T-cell (primary cell): ENCODE data around the gene FNIP2. TPM values are rescaled to one million over a fixed set of nuclear protein-coding genes. Genes with fewer than 3 reads are reported as not detected.

Experiments
- ATAC-seq, 4 experiments: fragments of 200-7000 bp in 3 of 4; fragments of 150-1000 bp in 1 of 4; cut with Tn5 transposase; replicated peaks in 1 of 4; 1 replicate in 3 of 4; 2 replicates in 1 of 4; pipeline ENCODE4 v1.10.0; 2021; ENCODE audit warnings: moderate library complexity in 3 of 4, mild to moderate bottlenecking in 2 of 4, moderate number of reproducible peaks in 1 of 4
- CTCF ChIA-PET, 2 donors: fragments of 300-600 bp; sonication (Branson Sonifier 250); formaldehyde crosslinking; loops; one replicate each; lab custom pipeline; 2022; ENCODE audit warnings: antibody characterized with exemption in 2 of 2; lab: Charles Lee
- POLR2A ChIA-PET, 2 donors: fragments of 300-600 bp; sonication (Branson Sonifier 250); formaldehyde crosslinking; loops; one replicate each; lab custom pipeline; 2022; ENCODE audit warnings: antibody characterized with exemption in 2 of 2; lab: Charles Lee
- DNase-seq, 35 experiments: peaks; one replicate each; pipeline versions ENCODE4 v3.0.0 to v3.0.0-alpha.2; 2013 to 2023
- H3K27ac ChIP-seq: one replicate; pipeline ENCODE4 v1.5.1; 2013; ENCODE audit warnings: low read length
- H3K27me3 ChIP-seq, 2 experiments: replicated peaks in 1 of 2; 1 replicate in 1 of 2; 2 replicates in 1 of 2; pipeline versions ENCODE4 v1.6.1 to v1.7.0; 2013; ENCODE audit warnings: low read length in 1 of 2, mixed read lengths in 1 of 2; ENCODE audit not compliant: control insufficient read depth in 2 of 2, insufficient read depth in 2 of 2; ENCODE audit errors: extremely low read depth in 1 of 2
- H3K36me3 ChIP-seq, 2 donors: 1 replicate in 1 of 2; 2 replicates in 1 of 2; pipeline versions ENCODE4 v1.6.1 to v1.7.0; 2013; ENCODE audit warnings: low read length in 1 of 2; ENCODE audit not compliant: control insufficient read depth in 2 of 2, insufficient read depth in 1 of 2; ENCODE audit errors: extremely low read depth in 1 of 2
- H3K4me1 ChIP-seq, 2 experiments: 1 replicate in 1 of 2; 2 replicates in 1 of 2; pipeline versions ENCODE4 v1.6.1 to v1.7.0; 2013; ENCODE audit warnings: low read length in 2 of 2, mixed read lengths in 1 of 2; ENCODE audit not compliant: insufficient read depth in 2 of 2, control insufficient read depth in 1 of 2; ENCODE audit errors: extremely low read depth in 1 of 2
- H3K4me3 ChIP-seq, 2 donors: 1 replicate in 1 of 2; 2 replicates in 1 of 2; pipeline versions ENCODE4 v1.5.1 to v1.7.0; 2013; ENCODE audit warnings: mild to moderate bottlenecking in 2 of 2, low read length in 1 of 2, moderate library complexity in 1 of 2; ENCODE audit not compliant: control insufficient read depth in 1 of 2; ENCODE audit errors: extremely low read depth in 1 of 2
- H3K9me3 ChIP-seq: 2 replicates; pipeline ENCODE4 v1.7.0; 2013
- H3K27ac Mint-ChIP-seq, 2 donors: one replicate each; pipeline ENCODE4 v1.8.0; 2020 to 2021; ENCODE audit warnings: mild to moderate bottlenecking in 2 of 2, mixed read lengths in 2 of 2
- H3K27me3 Mint-ChIP-seq, 2 donors: one replicate each; pipeline ENCODE4 v1.8.0; 2021 to 2022; ENCODE audit warnings: mixed read lengths in 2 of 2
- H3K36me3 Mint-ChIP-seq: one replicate; pipeline ENCODE4 v1.8.0; 2021; ENCODE audit warnings: mixed read lengths
- H3K4me1 Mint-ChIP-seq, 3 donors: one replicate each; pipeline ENCODE4 v1.8.0; 2020 to 2022; ENCODE audit warnings: mixed read lengths in 3 of 3, mild to moderate bottlenecking in 1 of 3
- H3K4me3 Mint-ChIP-seq, 3 donors: one replicate each; pipeline ENCODE4 v1.8.0; 2020 to 2022; ENCODE audit warnings: mild to moderate bottlenecking in 3 of 3, mixed read lengths in 3 of 3, moderate library complexity in 3 of 3
- H3K9me3 Mint-ChIP-seq, 3 donors: one replicate each; pipeline ENCODE4 v1.8.0; 2020 to 2022; ENCODE audit warnings: mixed read lengths in 3 of 3
- WGBS: methylation state at CpG from one replicate; pipeline ENCODE4 v1.1.5; 2013; ENCODE audit warnings: missing lambda C conversion rate; ENCODE audit not compliant: insufficient coverage; 5-methylcytosine and 5-hydroxymethylcytosine counted together
- total RNA-seq, 35 experiments: library from RNA in 6 of 35; stranded (reverse) in 6 of 35; fragments of 120-200 nt in 1 of 35; gene quantifications; one replicate each; pipeline versions ENCODE4 v1.2.1 to v1.2.4 and lab custom pipeline; 2013 to 2026

FNIP2 gene
- total RNA-seq, 5 donors from 2014 or later (not counting 1 experiment from before 2014, with no cell fraction given), result 6.7 to 11.1 (median 10.7) TPM

DNA sequence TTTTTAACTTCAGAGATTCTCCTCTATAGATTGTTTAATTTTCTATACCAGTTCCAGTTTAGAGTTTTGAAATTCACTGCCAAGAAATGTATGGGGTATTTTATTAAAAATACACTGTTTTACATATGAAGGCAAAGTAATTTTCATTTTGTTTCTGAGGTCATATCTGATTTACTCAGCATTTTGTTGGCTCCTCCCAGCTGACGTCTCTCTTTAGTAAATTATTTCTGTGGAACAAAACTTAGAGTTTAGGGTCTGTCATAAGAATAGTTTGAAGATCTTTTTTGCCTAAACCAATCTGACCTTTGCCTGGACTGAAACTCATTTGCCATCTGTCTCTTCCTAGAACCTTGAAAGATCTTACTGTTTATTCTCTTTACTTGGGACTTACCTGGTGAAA is 16.9 kb downstream of the FNIP2 start:
- DNase-seq, result no peak
- H3K27me3 ChIP-seq, result no peaks in the 10 kb centered on the region

DNA sequence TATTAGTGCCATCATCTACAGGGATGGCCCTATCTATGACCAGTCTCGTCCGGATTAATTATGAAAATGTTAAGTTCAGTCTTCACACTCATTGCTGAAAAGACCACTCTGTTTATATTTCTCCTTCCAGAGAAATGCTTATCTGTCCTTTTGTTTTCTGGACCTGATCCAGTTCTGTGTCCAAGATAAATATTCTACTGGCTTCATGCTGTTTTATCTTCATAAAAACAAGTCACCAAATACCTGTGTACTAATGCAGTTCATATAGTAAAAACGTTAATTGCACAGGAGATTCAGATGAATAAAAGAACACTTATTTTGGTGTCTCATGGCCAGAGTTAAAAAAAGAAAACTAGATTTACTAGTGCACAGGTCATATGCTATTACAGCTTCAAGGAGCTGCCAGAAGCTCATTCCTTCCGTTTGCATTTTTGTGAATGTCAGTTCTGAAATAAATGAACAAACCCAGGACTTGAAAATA is 17.3 kb downstream of the FNIP2 start:
- H3K27me3 ChIP-seq, result no peaks in the 10 kb centered on the region
- no peak overlapping the region for H3K27ac Mint-ChIP-seq
- peaks cover 0 to 2% of the 10 kb centered on the region in 2 donors for H3K27me3 Mint-ChIP-seq
- no peaks in the 10 kb centered on the region for H3K9me3 Mint-ChIP-seq
- no peaks in the 10 kb centered on the region for H3K36me3 ChIP-seq
- no peak overlapping the region for H3K4me3 ChIP-seq
- no peaks in the 10 kb centered on the region for H3K4me1 ChIP-seq
- no peak for DNase-seq
- ATAC-seq, result no peak
- H3K4me1 Mint-ChIP-seq, result peaks cover 21 to 35% (median 29%) of the 10 kb centered on the region in 3 donors
- ChIA-PET POLR2A (interaction anchor here (0.6 to 1.3 kb wide), 4 partner anchors 10 to 335 kb away, joined by 3 to 7 read pairs (median 4); no protein-coding TSS in a partner anchor), CTCF (interaction anchor here in 1 of 2 donors (0.6 kb wide), 1 partner anchor 469 kb away, joined by 3 read pairs; no protein-coding TSS in a partner anchor)
- H3K27ac ChIP-seq, result no peak overlapping the region
- WGBS, result no CpG with 5 or more reads among the region's 4 CpGs
- H3K4me3 Mint-ChIP-seq, result no peak overlapping the region
- H3K36me3 Mint-ChIP-seq, result peaks cover 5% of the 10 kb centered on the region
- H3K9me3 ChIP-seq, result no peaks in the 10 kb centered on the region

More for the DNA sequence above, 16.9 kb downstream of the FNIP2 start:
- Mint-ChIP-seq H3K27ac (no peak overlapping the region), H3K4me1 (peaks cover 21 to 34% (median 34%) of the 10 kb centered on the region in 3 donors), H3K4me3 (no peak overlapping the region), H3K36me3 (peaks cover 5% of the 10 kb centered on the region), H3K27me3 (peaks cover 0 to 2% of the 10 kb centered on the region in 2 donors), H3K9me3 (no peaks in the 10 kb centered on the region)
- H3K4me1 ChIP-seq, result no peaks in the 10 kb centered on the region
- no peaks in the 10 kb centered on the region for H3K36me3 ChIP-seq
- no peak overlapping the region for H3K4me3 ChIP-seq
- no peak for ATAC-seq
- CTCF ChIA-PET, result no interaction called here
- WGBS, result 86% methylated on average over 1 of the region's 1 CpG
- POLR2A ChIA-PET, result no interaction called here
- no peak overlapping the region for H3K27ac ChIP-seq
- no peaks in the 10 kb centered on the region for H3K9me3 ChIP-seq

DNA sequence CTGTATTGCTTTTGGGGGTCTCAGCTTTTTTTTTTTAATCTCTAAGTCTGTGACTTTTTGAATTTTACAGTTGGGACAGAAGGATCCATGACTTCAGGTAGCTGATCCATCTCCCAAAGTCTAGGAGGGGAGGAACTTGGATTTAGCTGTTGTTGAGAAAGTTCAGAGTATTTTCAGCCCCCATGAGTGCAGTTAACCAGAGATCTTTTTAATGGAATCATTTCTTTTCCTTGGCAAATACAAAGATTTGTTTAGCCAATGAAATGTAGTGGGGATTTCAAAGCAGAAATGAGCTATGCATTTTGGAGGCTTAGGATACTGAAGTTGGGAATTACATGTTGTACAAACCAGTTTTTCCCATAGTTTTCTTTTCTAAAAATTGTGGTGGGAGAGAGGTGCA is 18.1 kb downstream of the FNIP2 start:
- DNase-seq (no peak), ATAC-seq (no peak)
- POLR2A ChIA-PET, result interaction anchor here (0.6 to 1.3 kb wide), 6 partner anchors 9 to 334 kb away, joined by 3 to 7 read pairs (median 4); partner anchors contain the start of gene PPID (in 1 of the 2)
- Histone ChIP-seq H3K4me1 (no peaks in the 10 kb centered on the region), H3K27ac (no peak overlapping the region), H3K36me3 (no peaks in the 10 kb centered on the region), H3K27me3 (no peaks in the 10 kb centered on the region), H3K4me3 (no peak overlapping the region), H3K9me3 (no peaks in the 10 kb centered on the region)
- Mint-ChIP-seq H3K36me3 (peaks cover 5% of the 10 kb centered on the region), H3K27ac (no peak overlapping the region), H3K27me3 (peaks cover 0 to 2% of the 10 kb centered on the region in 2 donors), H3K4me1 (peaks cover 21 to 34% (median 26%) of the 10 kb centered on the region in 3 donors), H3K4me3 (no peak overlapping the region), H3K9me3 (no peaks in the 10 kb centered on the region)
- CTCF ChIA-PET, result interaction anchor here (0.6 to 0.8 kb wide), 2 partner anchors 48 to 468 kb away, joined by 3 read pairs; no protein-coding TSS in a partner anchor

DNA sequence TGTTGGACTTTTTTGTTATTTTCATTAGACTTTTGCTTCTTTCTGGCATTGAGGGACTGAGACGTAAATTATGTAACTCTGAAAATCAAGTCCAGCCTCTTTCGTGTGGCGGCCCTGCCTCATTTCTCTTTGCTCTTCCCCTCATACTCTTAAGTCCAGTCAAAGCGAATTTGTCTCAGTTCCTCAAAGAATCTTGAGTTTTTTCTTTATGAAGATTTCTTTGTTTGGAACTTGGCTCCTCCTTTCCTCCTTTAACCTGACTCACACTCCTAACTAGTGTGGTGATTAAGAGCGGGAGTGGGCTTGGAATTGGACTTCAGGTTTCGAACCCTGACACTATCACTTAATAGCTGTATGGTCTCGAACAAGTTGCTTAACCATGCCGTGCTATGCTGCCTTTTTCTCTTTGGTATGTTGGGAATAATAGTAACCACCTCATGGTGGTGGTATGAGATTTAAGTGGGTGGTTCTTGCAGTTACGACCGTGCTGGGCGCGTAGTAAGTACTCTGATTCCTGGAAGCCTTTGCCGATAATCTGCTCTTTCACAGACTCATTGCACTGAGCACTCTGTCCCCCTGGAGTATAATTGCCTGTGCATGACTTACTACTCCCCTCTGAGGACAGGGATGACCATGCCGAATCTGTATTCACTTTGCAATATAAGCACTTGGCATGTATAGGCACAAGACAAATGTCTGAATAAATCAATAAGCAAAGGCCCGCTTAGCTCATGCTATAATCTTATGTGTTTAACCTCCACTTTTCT is 19.1 kb downstream of the FNIP2 start:
- WGBS, result 88% methylated on average over 4 of the region's 15 CpGs
- Histone ChIP-seq H3K27me3 (no peaks in the 10 kb centered on the region), H3K9me3 (no peaks in the 10 kb centered on the region), H3K36me3 (no peaks in the 10 kb centered on the region), H3K4me3 (no peak overlapping the region), H3K27ac (no peak overlapping the region), H3K4me1 (no peaks in the 10 kb centered on the region)
- H3K4me1 Mint-ChIP-seq, result peaks cover 15 to 26% (median 21%) of the 10 kb centered on the region in 3 donors
- no peak overlapping the region for H3K4me3 Mint-ChIP-seq
- no peaks in the 10 kb centered on the region for H3K9me3 Mint-ChIP-seq
- no peak for DNase-seq
- H3K36me3 Mint-ChIP-seq, result peaks cover 5% of the 10 kb centered on the region
- ATAC-seq, result no peak
- H3K27ac Mint-ChIP-seq, result no peak overlapping the region
- peaks cover 0 to 2% of the 10 kb centered on the region in 2 donors for H3K27me3 Mint-ChIP-seq
- CTCF ChIA-PET, result no interaction called here
- POLR2A ChIA-PET, result interaction anchor here in 1 of 2 donors (1.3 kb wide), 1 partner anchor 8 kb away, joined by 7 read pairs; no protein-coding TSS in a partner anchor

DNA sequence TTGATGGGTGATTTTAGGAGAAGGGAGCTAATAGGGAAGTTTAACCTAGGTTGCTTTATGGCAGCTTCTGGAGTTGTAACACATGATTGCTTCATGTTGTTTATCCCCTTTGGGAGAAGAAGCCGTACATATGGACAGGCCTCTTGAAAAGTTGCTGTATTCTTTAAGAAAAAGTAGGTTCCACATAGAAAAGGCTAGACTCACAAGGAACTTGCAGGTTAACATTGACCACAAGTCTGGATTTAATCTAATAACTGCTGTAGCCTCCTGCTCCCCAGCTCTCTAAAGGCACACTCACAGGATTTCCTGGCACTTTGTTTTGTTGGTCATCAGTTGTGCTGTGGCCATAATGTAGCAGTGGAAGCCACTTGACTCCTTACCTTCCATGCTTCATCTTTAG is 19.7 kb downstream of the FNIP2 start:
- ChIA-PET POLR2A (no interaction called here), CTCF (no interaction called here)
- H3K27me3 Mint-ChIP-seq, result peaks cover 0 to 2% of the 10 kb centered on the region in 2 donors
- Histone ChIP-seq H3K9me3 (no peaks in the 10 kb centered on the region), H3K4me3 (no peak overlapping the region), H3K27me3 (no peaks in the 10 kb centered on the region), H3K4me1 (no peaks in the 10 kb centered on the region), H3K36me3 (no peaks in the 10 kb centered on the region), H3K27ac (no peak overlapping the region)
- H3K27ac Mint-ChIP-seq, result no peak overlapping the region
- no peak overlapping the region for H3K4me3 Mint-ChIP-seq
- no peak for DNase-seq
- WGBS, result no CpG with 5 or more reads among the region's 1 CpG
- peaks cover 5% of the 10 kb centered on the region for H3K36me3 Mint-ChIP-seq
- no peak for ATAC-seq
- no peaks in the 10 kb centered on the region for H3K9me3 Mint-ChIP-seq
- H3K4me1 Mint-ChIP-seq, result peaks cover 11 to 21% (median 20%) of the 10 kb centered on the region in 3 donors

DNA sequence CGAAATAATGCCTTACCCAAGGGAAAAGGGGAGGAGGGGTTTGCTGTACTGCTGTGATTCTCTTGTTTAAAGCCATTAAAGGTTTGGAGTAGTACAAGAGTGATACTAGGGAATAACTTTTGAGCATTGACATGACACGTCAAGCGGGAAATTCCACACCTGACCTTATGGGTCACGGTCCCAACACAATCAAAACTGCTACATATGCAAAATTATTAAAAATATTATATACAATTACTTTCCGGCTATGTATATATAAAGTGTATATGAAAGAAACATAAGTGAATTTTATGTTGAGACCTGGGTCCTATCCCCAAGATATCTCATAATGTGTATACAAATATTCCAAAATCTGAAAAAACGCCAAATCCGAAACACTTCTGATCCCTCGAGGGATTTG is 21.0 kb downstream of the FNIP2 start:
- Histone ChIP-seq H3K27ac (no peak overlapping the region), H3K4me1 (no peaks in the 10 kb centered on the region), H3K27me3 (no peaks in the 10 kb centered on the region), H3K4me3 (no peak overlapping the region), H3K36me3 (no peaks in the 10 kb centered on the region), H3K9me3 (no peaks in the 10 kb centered on the region)
- no CpG with 5 or more reads among the region's 8 CpGs for WGBS
- Mint-ChIP-seq H3K36me3 (peaks cover 5% of the 10 kb centered on the region), H3K27me3 (peaks cover 0 to 2% of the 10 kb centered on the region in 2 donors), H3K9me3 (no peaks in the 10 kb centered on the region), H3K27ac (no peak overlapping the region), H3K4me3 (no peak overlapping the region), H3K4me1 (peaks cover 5 to 21% (median 13%) of the 10 kb centered on the region in 3 donors)
- no peak for DNase-seq
- CTCF ChIA-PET, result no interaction called here
- ATAC-seq, result no peak
- POLR2A ChIA-PET, result interaction anchor here in 1 of 2 donors (0.5 kb wide), 1 partner anchor 387 kb away, joined by 5 read pairs; no protein-coding TSS in a partner anchor
